Measurements from ENCODE around the gene SH3BP4.

DNA sequence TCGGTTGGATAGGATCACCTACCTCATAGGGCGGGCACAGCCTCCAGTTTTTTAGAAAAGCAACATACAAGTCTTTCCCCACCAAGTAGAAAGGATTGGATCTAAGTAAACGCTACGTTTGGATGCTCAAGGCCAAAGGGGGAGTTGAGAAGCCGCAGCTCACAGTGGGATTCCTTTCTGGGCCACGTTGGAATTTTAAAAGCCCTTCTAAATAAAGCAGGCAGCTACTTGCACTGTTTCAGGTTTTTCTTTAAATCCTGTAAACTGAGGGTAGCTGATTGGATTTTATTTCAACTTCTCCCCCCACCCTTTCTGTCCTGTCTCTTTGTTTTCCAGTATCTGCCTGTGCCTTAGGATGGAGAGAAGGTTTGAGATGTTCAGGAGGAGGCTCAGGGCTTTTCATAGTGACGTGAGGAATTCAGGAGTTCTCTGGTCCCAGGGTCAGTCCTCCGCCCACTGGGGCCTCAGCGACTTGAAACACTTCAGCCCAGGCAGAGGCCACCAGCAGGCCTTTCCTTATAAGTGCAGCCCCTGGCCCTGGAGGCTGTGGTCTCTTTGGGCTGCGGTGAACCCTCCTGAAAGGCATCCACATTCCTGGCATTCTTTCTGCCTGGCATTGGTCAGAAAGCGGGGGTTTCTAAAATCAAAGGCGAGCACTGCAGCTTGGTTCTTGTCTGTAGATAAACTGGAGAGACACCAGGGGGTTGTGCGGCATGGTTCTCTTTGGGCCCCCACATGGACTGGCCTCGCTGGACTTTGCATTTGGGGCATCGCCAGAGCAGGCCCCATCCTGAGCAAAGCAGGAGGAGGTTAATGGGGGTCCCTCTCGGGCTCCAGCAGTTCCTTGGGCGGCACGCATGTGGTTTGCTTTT, 44.5 kb downstream of the SH3BP4 start:
- TF ChIP-seq, protein P1, sequence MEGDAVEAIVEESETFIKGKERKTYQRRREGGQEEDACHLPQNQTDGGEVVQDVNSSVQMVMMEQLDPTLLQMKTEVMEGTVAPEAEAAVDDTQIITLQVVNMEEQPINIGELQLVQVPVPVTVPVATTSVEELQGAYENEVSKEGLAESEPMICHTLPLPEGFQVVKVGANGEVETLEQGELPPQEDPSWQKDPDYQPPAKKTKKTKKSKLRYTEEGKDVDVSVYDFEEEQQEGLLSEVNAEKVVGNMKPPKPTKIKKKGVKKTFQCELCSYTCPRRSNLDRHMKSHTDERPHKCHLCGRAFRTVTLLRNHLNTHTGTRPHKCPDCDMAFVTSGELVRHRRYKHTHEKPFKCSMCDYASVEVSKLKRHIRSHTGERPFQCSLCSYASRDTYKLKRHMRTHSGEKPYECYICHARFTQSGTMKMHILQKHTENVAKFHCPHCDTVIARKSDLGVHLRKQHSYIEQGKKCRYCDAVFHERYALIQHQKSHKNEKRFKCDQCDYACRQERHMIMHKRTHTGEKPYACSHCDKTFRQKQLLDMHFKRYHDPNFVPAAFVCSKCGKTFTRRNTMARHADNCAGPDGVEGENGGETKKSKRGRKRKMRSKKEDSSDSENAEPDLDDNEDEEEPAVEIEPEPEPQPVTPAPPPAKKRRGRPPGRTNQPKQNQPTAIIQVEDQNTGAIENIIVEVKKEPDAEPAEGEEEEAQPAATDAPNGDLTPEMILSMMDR (IDR thresholded peaks at IDR 0.05) = no peak
- no peak for TF ChIP-seq POLR2AphosphoS5 (IDR thresholded peaks at IDR 0.05; ENCODE audit: insufficient read depth in 1 of 2, low read depth in 1 of 2)

Measured in vagina (tissue), 2 donors.